ENCODE data around the gene KYAT1. TPM values are rescaled to one million over a fixed set of nuclear protein-coding genes. Genes with fewer than 3 reads are reported as not detected.
"Not testable (repeated sequence)": the region's sequence is repeated elsewhere in the genome, so short reads cannot be mapped to it uniquely, and the experiment has no call there.

Gene KYAT1
- polyA plus RNA-seq, 1 donor: 6.2 TPM

DNA sequence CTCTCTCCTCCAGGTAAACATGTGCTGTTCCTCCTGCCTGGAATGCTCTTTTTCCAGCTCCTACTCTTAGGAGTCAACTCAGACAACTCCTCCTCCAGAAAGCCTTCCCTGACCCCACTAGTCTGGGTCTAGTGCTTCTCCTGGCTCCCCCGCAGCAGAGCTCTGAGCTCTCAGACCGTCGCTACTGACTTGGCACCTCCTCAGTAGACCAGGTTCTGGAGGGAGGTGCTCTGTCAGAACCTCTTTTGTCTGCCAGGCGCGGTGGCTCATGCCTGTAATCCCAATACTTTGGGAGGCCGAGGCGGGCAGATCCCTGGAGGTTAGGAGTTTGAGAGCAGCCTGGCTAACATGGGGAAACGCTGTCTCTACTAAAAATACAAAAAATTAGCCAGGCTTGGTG is 3.6 kb upstream of the KYAT1 start:
- DNase-seq (ENCODE audit: low read depth): no peak

DNA sequence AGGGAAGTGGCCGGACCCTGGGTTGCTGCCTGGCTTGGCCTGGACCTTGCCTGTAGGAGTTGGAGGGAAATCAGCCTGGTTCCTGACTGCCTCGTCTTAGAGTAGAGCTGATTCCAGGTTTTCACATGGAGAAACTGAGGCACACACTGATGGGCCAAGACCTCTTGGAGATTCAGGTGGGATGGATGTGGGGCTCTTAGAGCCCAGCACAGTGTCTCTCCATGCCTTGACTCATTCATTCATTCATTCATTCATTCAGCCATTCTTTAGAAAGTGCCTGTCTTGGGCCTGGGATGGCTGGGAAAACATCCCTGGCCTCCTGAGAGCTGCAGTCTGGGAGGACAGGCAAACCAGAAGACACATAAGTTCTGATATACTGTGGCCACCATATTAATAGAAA is 2.4 kb upstream of the KYAT1 start:
- DNase-seq (ENCODE audit: low read depth): no peak

DNA sequence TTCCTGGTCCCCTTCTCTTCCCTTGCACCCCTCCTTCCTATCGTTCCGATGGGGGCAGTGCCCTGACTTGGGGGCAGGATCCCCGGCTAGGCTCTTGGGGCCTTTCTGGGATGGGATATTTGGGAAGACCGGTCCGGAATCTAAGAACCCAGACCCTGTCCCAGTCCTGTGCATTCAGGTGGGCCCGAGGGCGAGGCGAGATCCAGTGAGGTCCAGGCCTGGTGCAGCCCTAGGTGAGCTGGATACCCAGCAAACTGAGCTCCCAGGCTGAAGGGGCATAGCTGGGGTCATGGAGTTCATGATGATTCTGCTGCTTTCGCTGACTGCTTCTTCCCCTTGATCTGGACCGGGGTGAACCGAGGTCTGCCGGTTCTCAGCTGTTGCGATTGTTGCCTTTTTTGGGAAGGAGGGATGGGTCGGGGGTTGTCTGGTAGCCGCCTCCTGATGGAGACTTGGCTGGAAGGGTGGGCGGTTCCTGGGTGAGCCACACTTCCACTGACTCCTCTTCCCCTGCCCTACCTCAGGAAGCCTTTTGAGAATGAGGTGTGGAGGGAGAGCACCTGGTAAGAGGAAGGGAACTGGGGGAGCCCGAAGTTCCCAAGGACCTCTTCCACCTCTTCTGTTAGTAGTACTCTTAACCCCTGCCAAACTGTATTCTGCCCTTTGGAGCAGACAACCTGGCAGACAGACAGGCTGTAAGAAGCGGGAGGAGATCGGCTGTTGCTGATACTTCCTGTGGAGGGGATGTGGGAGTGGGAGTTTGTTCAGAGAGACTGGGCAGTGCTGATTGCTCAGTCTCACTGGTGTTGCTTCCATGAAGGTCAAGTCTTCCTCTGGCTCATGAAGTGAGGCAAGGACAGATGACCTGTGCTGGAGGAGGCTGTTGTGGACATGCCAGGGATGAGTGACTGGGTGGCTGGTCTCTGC is 1.2 kb upstream of the KYAT1 start:
- DNase-seq (ENCODE audit: low read depth): no peak

DNA sequence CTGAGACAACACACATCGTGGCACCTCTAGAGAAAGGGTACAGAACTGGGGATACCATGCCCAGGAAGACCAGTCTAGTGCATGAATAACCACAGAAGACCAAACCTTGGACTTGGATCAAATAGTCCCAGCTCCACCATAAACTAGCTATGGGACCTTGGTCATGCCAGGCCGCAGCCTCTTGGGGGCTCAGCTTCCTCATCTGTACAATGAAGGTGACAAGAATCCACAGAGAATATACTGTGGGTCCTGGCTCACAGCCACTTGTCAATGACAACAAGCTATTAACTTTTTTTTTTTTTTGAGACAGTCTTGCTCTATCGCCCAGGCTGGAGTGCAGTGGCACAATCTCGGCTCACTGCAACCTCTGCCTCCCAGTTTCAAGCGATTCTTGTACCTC is 3.9 kb downstream of the KYAT1 start:
- no peak for DNase-seq (ENCODE audit: low read depth)

DNA sequence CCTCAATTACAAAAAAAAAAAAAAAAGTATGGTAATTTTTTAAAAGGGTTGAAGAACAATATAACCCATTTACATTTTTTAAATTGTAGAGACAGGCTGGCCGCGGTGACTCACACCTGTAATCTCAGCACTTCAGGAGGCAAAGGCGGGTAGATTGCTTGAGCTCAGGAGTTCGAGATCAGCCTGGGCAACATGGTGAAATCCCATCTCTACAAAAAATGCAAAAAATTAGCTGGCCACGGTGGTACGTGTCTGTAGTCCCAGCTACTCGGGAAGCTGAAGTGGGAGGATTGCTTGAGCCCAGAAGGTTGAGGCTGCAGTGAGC is 10.8 kb downstream of the KYAT1 start:
- not testable (repeated sequence) for DNase-seq (ENCODE audit: low read depth)

DNA sequence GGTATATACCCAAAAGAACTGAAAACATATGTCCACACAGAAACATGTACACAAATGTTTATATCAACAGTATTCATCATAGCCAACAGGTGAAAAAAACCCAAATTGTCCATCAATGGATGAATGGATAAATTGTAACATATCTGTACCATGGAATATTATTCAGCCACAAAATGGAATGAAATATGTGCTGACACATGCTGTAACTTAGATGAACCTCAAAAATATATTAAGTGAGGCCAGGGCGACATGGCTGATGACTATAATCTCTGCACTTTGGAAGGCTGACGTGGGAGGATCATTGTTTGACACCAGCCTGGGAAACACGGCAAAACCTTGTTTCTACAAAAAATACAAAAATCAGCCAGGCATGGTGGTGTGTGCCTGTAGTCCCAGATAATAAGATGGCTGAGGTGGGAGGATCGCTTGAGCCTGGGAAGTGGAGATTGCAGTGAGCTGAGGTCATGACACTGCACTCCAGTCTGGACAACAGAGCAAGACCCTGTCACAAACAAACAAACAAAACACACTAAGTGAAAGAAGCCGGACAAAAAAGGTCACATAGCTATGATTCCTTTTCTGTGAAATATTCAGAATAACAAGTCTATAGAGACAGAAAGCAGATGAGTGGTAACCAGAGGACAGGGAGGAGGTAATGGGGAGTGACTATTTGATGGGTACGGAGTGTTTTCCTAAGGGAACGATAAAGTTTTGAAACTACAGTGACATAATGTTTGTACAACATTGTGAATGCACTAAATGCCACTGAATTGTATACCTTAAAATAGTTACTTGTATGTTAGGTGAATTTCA is 11.4 kb downstream of the KYAT1 start:
- no peak for DNase-seq (ENCODE audit: low read depth)

DNA sequence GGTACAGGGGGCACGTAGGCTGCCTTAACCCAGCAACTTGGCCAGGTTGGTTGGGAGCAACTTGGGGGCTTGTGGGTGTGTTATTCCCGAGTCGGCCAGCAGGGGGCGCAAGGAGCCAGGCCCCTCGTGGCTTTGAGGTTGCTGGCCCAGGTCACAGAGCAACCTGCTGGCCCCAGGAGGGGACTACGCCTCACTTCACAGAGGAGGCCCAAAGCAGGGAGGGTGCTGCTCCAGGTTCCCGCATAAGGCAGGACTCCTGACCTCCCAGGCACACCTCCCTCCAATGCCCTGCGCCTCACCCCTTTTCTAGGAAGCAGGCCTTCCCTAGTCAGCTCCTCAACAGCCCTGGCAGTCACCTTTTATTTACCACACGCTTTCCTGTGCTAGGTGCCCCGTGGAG is 18.1 kb downstream of the KYAT1 start:
- DNase-seq (ENCODE audit: low read depth): no peak

DNA sequence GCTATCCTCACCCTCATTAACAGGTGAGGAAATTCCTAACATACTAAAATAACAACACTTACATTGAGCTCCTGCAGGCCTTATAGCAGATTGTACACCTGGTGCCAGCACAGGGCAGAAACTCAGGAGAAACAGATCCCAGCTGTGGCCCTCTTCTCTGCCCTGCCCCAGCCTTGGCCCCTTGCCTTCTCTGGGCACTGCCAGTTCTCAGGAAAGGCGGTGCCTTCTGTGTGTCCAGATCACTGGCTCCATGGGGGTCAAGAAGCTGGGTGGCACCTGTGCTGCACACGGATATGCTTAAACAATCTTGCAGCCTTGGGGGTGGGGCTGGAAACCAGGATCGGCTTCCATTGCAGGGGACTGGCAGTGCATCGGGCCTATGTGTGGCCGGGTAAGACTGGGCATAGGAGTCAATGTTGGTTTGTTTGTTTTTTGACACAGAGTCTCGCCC is 19.3 kb downstream of the KYAT1 start:
- no peak for DNase-seq (ENCODE audit: low read depth)

DNA sequence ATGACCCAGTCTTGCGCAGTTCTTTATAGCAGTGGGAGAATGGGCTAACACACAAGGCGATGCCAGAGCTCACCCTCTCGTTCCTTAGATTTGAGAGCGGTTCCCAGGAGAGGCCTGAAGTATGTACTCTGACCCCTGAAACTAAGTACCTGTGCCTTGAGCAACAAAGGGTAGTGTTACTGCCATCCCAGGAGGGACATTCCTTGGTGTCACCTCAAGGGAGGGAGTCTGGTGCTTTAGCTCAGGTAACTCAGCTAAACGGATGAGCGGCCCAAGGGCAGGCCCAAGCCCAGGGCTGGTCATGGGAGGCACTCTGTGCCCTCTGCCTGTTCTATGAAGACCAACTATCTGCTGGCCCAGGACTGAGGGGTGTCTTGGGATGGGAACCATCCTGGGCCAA is 20.2 kb downstream of the KYAT1 start:
- DNase-seq (ENCODE audit: low read depth): no peak

DNA sequence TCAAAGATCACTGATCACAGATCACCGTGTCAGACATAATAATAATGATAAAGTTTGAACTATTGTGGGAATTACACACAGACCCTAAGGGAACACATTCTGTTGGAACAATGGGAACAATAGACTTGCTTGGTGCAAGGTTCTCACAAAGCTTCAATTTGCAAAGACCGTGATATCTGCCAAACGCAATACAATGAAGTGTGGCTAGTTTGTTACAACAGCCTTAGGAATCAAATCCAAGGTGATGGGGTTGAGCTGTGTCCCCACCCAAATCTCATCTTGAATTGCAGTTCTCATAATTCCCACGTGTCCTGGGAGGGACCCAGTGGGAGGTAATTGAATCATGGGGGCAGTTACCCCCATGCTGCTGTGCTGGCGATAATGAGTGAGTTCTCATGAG is 20.8 kb downstream of the KYAT1 start:
- no peak for DNase-seq (ENCODE audit: low read depth)

DNA sequence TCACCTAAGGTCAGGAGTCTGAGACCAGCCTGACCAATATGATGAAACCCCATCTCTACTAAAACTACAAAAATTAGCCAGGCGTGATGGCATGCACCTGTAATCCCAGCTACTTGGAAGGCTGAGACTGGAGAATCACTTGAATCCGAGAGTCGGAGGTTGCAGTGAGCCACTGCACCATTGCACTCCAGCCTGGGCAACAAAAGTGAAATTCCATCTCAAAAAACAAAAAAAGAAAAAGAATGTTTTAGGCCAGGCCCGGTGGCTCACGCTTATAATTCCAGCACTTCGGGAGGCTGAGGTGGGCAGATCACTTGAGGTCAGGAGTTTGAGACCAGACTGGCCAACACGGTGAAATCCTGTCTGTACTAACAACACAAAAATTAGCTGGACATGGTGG is 23.3 kb downstream of the KYAT1 start:
- DNase-seq (ENCODE audit: low read depth): not testable (repeated sequence)

DNA sequence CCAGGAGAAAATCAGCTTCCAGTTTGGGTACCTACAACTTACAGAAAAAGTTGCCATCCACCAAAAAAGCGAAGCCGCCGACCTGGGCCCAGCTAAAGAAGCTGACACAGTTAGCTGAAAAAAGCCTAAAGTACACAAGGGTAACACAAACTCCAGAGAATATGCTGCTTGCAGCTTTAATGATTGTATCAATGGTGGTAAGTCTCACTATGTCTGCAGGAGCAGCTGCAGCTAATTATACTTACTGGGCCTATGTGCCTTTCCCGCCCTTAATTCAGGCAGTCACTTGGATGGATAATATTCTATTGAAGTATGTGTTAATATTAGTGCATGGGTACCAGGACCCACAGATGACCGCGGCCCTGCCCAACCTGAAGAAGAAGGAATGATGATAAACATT is 27.3 kb downstream of the KYAT1 start:
- DNase-seq (ENCODE audit: low read depth): not testable (repeated sequence)

DNA sequence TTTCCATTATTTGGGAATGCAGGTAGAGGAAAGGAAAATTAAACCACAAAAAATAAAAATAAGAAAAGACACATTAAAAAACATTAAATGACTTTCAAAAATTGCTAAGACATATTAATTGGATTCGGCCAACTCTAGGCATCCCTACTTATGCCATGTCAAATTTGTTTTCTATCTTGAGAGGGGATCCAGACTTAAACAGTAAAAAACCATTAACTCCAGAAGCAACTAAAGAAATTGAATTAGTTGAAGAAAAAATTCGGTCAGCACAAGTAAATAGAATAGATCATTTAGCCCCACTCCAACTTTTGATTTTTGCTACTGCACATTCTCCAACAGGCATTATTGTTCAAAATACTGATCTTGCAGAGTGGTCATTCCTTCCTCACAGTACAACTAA is 29.1 kb downstream of the KYAT1 start:
- DNase-seq (ENCODE audit: low read depth): not testable (repeated sequence)

DNA sequence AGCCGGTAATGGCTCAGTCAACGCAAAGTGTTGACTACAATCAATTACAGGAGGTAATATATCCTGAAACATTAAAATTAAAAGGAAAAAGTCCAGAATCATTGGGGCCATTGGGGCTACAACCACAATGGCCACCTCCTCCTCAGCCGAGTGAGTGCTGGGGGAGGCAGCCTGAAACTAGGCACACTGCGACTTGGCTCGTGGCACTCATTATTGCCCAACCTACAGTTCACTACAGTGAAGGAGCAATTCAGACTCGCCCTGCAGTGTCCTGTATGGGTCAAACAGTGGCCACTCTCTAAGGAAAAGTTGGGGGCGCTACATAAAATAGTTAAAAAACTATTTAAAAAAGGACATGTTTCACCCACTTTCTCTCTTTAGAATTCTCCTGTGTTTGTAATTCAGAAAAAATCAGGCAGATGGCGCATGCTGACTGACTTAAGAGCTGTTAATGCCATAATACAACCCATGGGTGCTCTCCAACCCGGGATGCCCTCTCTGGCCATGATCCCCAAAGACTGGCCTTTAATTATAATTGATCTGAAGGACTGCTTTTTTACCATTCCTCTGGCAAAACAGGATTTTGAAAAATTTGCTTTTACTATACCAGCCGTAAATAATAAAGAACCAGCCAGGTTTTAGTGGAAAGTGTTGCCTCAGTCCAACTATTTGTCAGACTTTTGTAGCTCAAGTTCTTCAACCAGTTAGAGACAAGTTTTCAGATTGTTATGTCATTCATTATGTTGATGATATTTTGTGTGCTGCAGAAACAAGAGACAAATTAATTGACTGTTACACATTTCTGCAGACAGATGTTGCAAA is 29.8 kb downstream of the KYAT1 start:
- not testable (repeated sequence) for DNase-seq (ENCODE audit: low read depth)

DNA sequence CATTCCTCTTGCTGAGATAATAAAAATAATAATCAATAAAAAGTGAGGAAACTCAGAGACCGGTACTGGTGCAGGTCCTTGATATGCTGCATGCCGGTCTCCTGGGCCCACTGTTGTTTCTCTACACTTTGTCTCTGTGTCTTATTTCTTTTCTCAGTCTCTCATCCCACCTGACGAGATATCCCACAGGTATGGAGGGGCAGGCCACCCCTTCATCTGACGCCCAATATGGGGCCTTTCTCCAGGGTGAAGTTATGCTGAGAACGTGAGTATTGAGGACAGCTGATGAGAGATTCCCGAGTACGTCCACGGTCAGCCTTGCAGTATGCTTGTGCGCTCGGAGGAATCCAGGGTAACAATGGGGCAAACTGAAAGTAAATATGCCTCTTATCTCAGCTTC is 30.7 kb downstream of the KYAT1 start:
- DNase-seq (ENCODE audit: low read depth): not testable (repeated sequence)

DNA sequence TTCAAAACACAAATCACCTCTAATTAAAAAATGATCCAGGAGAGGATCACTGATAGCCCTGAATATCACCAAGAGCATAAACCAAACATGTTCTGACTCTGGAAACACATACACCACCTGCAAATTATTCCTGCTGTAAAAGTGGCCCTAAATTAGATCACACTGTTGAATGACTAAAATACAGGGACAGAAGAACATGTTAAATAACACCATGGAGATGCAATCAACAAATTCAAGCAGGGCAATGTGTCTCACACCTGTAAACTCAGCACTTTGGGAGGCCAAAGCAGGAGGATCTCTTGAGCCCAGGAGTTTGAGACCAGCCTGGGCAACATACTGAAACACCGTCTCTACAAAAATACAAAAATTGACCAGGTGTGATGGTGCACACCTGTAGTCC is 33.9 kb downstream of the KYAT1 start:
- DNase-seq (ENCODE audit: low read depth): no peak

DNA sequence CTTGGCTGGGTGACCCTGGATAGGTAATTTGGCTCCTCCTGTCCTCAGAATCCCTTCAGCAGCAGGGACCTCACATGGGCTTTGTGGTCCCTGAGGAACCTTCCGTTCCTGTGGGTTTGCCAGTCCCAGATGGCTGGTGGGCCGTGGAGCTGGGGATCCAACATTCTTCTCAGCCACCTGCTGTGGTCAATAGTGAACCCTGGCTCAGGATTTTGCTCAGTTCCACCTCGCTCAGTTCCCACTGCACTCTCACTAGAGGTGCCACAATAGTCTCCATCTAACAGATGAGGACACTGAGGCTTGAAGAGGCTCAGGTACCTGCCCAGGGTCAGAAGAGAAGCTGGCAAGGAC is 35.1 kb downstream of the KYAT1 start:
- no peak for DNase-seq (ENCODE audit: low read depth)

DNA sequence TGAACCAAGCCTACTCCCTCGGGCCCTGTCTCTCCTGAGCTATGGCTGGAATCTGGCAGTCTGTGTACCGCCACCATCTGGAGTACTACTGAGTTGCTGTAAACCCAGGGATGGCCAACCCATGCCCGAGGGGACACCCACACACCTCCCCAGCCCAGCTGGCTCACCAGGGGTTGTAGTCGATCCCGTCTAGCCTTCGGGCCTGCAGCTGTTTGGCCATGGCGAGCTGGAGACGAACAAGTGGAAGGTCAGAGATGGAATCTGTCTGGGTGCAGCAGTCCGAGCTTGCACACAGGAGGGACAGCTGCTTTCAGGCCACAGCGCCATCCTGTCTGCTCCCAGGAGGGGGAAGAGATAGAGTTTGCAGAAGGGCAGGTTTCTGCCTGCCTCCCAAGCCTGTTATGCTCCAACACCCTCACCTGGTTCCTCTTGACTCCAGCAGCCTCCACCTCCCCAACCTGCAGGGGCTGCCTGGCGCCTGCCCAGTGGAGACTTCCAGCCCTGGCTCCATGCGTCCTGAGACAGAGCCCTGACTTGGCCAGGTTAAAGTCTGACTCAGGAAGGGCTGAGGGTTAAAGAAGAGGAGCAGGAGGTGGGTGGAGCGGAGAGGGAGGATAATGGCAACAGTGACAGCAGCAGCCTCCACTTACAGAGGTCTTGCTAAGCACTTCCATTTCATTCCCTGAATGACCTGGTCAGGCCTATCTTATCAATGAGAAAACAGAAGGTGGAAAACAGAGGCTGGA is 36.4 kb downstream of the KYAT1 start:
- DNase-seq (ENCODE audit: low read depth): no peak

DNA sequence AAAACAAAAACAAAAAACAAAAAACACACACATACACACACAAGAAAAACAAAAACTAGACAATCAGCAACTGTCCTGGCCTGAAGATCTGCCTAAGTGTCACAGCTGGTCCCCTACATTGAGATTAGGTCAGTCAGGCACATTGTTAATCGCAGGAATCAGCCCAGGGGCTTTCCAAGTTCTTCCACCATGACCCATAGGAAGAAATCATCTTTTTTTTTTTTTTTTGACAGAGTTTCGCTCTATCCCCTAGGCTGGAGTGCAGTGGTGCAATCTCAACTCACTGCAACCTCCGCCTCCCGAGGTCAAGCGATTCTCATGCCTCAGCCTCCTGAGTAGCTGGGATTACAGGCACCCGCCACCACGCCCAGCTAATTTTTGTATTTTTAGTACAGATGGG is 38.6 kb downstream of the KYAT1 start:
- DNase-seq (ENCODE audit: low read depth): not testable (repeated sequence)

DNA sequence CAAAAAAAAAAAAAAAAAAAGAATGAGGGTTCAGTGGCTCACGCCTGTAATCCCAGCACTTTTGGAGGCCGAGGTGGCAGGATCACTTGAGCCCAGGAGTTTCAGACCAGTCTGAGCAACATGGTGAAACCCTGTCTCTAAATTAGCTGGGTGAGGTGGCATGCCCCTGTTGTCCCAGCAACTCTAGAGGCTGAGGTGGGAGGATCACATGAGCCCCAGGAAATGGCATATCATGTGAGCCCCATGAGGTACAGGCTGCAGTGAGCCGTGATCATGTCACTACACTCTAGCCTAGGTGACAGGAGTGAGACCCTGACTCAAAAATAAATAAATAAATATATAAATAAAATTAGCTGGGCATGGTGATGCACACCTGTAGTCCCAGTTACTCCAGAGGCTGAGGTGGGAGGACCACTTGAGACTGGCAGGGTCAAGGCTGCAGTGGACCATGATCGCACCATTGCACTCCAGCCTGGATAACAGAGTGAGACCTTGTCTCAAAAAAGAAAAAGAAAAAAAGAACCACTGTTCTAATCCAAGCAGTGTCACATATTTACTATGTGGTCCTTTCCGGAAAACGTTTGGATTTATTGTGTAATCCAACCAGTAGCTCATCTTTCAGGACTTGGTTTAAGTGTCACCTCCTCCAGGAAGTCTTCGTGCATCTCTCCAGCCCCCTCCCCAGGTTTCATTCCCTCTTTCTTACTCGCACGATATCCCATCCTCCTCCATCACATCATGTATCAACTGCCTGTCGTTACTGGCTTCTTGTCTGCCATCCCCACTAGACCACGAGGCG is 39.9 kb downstream of the KYAT1 start:
- no peak for DNase-seq (ENCODE audit: low read depth)

DNA sequence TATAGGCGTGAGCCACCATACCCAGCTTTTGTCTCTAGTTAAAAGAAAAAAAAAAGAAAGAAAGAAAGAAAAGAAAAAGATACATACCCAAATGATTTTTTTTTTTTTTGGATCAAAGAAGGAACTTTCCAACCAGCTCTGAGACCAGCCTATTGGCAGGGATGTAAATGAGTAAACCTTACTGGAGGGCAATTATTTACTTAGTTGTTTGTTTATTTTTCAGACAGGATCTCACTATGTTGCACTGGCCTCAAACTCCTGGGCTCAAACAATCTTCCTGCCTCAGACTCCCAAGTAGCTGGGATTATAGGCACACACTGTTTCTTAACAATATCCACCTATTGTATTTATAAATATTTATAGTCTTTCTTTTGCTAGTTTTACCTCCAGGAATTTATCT is 41.2 kb downstream of the KYAT1 start:
- no peak for DNase-seq (ENCODE audit: low read depth)

Measured in forelimb muscle (tissue), 1 donor.